Measurements from ENCODE around the gene DNAJB13.
"Not testable (repeated sequence)": the region's sequence is repeated elsewhere in the genome, so short reads cannot be mapped to it uniquely, and the experiment has no call there.

DNAJB13 gene

GRCh38 chr11:73983741-73984538 is 33.1 kb downstream of the DNAJB13 start:
- peaks cover 22 to 33% of the 10 kb centered on the region in 2 donors for H3K4me1 ChIP-seq (ENCODE audit: control insufficient read depth in 1 of 2, insufficient read depth in 2 of 2, low read length in 2 of 2)
- H3K27ac ChIP-seq (ENCODE audit: low read depth, low read length): peak overlapping the region; percentile 92
- no peaks in the 10 kb centered on the region for H3K9me3 ChIP-seq (ENCODE audit: control insufficient read depth in 1 of 2, low read length in 2 of 2)
- peak overlapping the region; percentile 51 to 71 for H3K9ac ChIP-seq (ENCODE audit: low read depth in 1 of 2, low read length in 2 of 2)
- no peaks in the 10 kb centered on the region for H3K27me3 ChIP-seq (ENCODE audit: control insufficient read depth in 1 of 2, insufficient read depth in 2 of 2, low read length in 2 of 2)
- peaks cover 0 to 2% of the 10 kb centered on the region in 2 donors for H3K36me3 ChIP-seq (ENCODE audit: control insufficient read depth in 1 of 2, insufficient read depth in 2 of 2, low read length in 2 of 2)
- H3K4me3 ChIP-seq (ENCODE audit: low read depth in 1 of 2, low read length in 2 of 2): peak overlapping the region; percentile 73 to 96

DNA sequence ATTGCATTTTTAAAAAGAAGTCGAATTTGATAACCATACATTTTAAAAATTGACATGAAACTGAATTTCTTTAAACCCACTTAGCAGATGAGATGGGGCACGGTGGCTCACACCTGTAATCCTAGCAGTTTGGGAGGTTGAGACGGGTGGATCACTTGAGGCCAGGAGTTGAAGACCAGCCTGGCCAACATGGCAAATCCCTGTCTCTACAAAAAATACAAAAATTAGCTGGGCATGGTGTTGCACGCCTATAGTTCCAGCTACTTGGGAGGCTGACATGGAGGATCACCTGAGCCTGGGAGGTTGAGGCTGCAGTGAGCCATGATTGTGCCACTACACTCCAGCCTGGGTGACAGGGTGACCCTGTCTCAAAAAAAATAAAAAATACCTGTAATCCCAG is 34.8 kb downstream of the DNAJB13 start:
- not testable (repeated sequence) for H3K4me3 ChIP-seq (ENCODE audit: low read depth in 1 of 2, low read length in 2 of 2); H3K27ac ChIP-seq (ENCODE audit: low read depth, low read length); H3K9me3 ChIP-seq (ENCODE audit: control insufficient read depth in 1 of 2, low read length in 2 of 2); H3K9ac ChIP-seq (ENCODE audit: low read depth in 1 of 2, low read length in 2 of 2); H3K36me3 ChIP-seq (ENCODE audit: control insufficient read depth in 1 of 2, insufficient read depth in 2 of 2, low read length in 2 of 2); H3K27me3 ChIP-seq (ENCODE audit: control insufficient read depth in 1 of 2, insufficient read depth in 2 of 2, low read length in 2 of 2)
- peaks cover 9 to 17% of the 10 kb centered on the region in 2 donors for H3K4me1 ChIP-seq (ENCODE audit: control insufficient read depth in 1 of 2, insufficient read depth in 2 of 2, low read length in 2 of 2)

- Histone ChIP-seq H3K4me3 (ENCODE audit: low read depth in 1 of 2, low read length in 2 of 2) (no peak overlapping the region), H3K9ac (ENCODE audit: low read depth in 1 of 2, low read length in 2 of 2) (no peak overlapping the region), H3K4me1 (ENCODE audit: control insufficient read depth in 1 of 2, insufficient read depth in 2 of 2, low read length in 2 of 2) (peaks cover 0 to 4% of the 10 kb centered on the region in 2 donors), H3K36me3 (ENCODE audit: control insufficient read depth in 1 of 2, insufficient read depth in 2 of 2, low read length in 2 of 2) (no peaks in the 10 kb centered on the region), H3K27me3 (ENCODE audit: control insufficient read depth in 1 of 2, insufficient read depth in 2 of 2, low read length in 2 of 2) (no peaks in the 10 kb centered on the region), H3K27ac (ENCODE audit: low read depth, low read length) (no peak overlapping the region), H3K9me3 (ENCODE audit: control insufficient read depth in 1 of 2, low read length in 2 of 2) (no peaks in the 10 kb centered on the region)
Observed at GRCh38 chr11:73988227-73988626, 37.4 kb downstream of the DNAJB13 start.

- H3K27ac ChIP-seq (ENCODE audit: low read depth, low read length): no peak overlapping the region
Observed at GRCh38 chr11:73989156-73989555, 38.3 kb downstream of the DNAJB13 start.

DNA sequence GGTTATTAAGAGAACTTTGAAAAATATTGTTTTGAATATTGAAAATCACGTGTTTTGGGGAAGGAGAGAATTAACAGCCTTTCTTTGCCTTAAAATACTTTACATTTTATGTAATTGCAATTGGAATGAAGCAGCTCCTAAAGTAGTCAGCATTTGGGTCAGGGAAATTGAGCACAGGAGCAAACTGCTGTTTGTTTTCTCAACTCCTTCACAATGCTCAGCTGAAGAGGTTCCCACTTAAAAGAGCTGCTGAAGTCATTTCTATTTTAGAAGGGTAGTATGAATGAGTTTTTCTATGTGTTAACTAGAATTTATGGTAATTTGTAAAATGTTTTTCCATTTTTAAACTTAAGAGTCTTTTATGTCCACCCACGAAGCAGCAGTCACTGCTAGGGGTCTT is 39.9 kb downstream of the DNAJB13 start:
- Histone ChIP-seq H3K4me3 (ENCODE audit: low read depth in 1 of 2, low read length in 2 of 2) (no peak overlapping the region), H3K36me3 (ENCODE audit: control insufficient read depth in 1 of 2, insufficient read depth in 2 of 2, low read length in 2 of 2) (no peaks in the 10 kb centered on the region)

More at GRCh38 chr11:73989156-73989555, 38.3 kb downstream of the DNAJB13 start:
- Histone ChIP-seq H3K9me3 (ENCODE audit: control insufficient read depth in 1 of 2, low read length in 2 of 2) (no peaks in the 10 kb centered on the region), H3K27me3 (ENCODE audit: control insufficient read depth in 1 of 2, insufficient read depth in 2 of 2, low read length in 2 of 2) (no peaks in the 10 kb centered on the region), H3K9ac (ENCODE audit: low read depth in 1 of 2, low read length in 2 of 2) (no peak overlapping the region), H3K36me3 (ENCODE audit: control insufficient read depth in 1 of 2, insufficient read depth in 2 of 2, low read length in 2 of 2) (no peaks in the 10 kb centered on the region), H3K4me3 (ENCODE audit: low read depth in 1 of 2, low read length in 2 of 2) (no peak overlapping the region), H3K4me1 (ENCODE audit: control insufficient read depth in 1 of 2, insufficient read depth in 2 of 2, low read length in 2 of 2) (no peaks in the 10 kb centered on the region)

GRCh38 chr11:73991471-73992006 is 40.7 kb downstream of the DNAJB13 start:
- Histone ChIP-seq H3K9ac (ENCODE audit: low read depth in 1 of 2, low read length in 2 of 2) (no peak overlapping the region), H3K4me3 (ENCODE audit: low read depth in 1 of 2, low read length in 2 of 2) (no peak overlapping the region)

More for the DNA sequence above, 39.9 kb downstream of the DNAJB13 start:
- H3K4me1 ChIP-seq (ENCODE audit: control insufficient read depth in 1 of 2, insufficient read depth in 2 of 2, low read length in 2 of 2): no peaks in the 10 kb centered on the region
- H3K9me3 ChIP-seq (ENCODE audit: control insufficient read depth in 1 of 2, low read length in 2 of 2): no peaks in the 10 kb centered on the region
- no peaks in the 10 kb centered on the region for H3K27me3 ChIP-seq (ENCODE audit: control insufficient read depth in 1 of 2, insufficient read depth in 2 of 2, low read length in 2 of 2)
- H3K9ac ChIP-seq (ENCODE audit: low read depth in 1 of 2, low read length in 2 of 2): no peak overlapping the region
- no peak overlapping the region for H3K27ac ChIP-seq (ENCODE audit: low read depth, low read length)

DNA sequence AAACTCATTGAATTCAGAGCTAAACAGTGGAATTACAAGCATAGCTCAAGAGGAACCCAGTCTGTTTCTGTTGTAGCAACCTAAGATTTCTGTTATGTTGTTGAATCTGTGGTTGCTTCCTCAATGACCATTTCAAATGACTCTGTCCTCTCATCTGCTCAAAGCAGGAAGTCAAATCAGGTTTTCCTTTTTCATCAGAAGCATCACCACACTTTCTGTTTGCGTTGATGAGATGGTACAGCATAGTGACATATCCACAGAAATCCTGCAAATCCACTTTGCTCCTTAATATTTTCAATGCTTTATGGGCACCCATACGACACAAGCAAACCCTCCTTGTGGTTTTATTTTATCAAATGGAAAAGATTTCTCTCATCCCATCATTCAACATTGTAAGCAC is 44.4 kb downstream of the DNAJB13 start:
- peak overlapping the region; percentile 67 for H3K27ac ChIP-seq (ENCODE audit: low read depth, low read length)

More at GRCh38 chr11:73991471-73992006, 40.7 kb downstream of the DNAJB13 start:
- Histone ChIP-seq H3K27ac (ENCODE audit: low read depth, low read length) (no peak overlapping the region), H3K4me1 (ENCODE audit: control insufficient read depth in 1 of 2, insufficient read depth in 2 of 2, low read length in 2 of 2) (no peaks in the 10 kb centered on the region), H3K36me3 (ENCODE audit: control insufficient read depth in 1 of 2, insufficient read depth in 2 of 2, low read length in 2 of 2) (no peaks in the 10 kb centered on the region), H3K27me3 (ENCODE audit: control insufficient read depth in 1 of 2, insufficient read depth in 2 of 2, low read length in 2 of 2) (no peaks in the 10 kb centered on the region), H3K9me3 (ENCODE audit: control insufficient read depth in 1 of 2, low read length in 2 of 2) (no peaks in the 10 kb centered on the region)

GRCh38 chr11:73995731-73996130 is 44.9 kb downstream of the DNAJB13 start:
- Histone ChIP-seq H3K27ac (ENCODE audit: low read depth, low read length) (peak overlapping the region; percentile 67), H3K9me3 (ENCODE audit: control insufficient read depth in 1 of 2, low read length in 2 of 2) (no peaks in the 10 kb centered on the region), H3K4me1 (ENCODE audit: control insufficient read depth in 1 of 2, insufficient read depth in 2 of 2, low read length in 2 of 2) (no peaks in the 10 kb centered on the region), H3K4me3 (ENCODE audit: low read depth in 1 of 2, low read length in 2 of 2) (no peak overlapping the region), H3K9ac (ENCODE audit: low read depth in 1 of 2, low read length in 2 of 2) (peak overlapping the region in 1 of 2 donors; percentile 4), H3K36me3 (ENCODE audit: control insufficient read depth in 1 of 2, insufficient read depth in 2 of 2, low read length in 2 of 2) (no peaks in the 10 kb centered on the region), H3K27me3 (ENCODE audit: control insufficient read depth in 1 of 2, insufficient read depth in 2 of 2, low read length in 2 of 2) (no peaks in the 10 kb centered on the region)

More for the DNA sequence above, 44.4 kb downstream of the DNAJB13 start:
- Histone ChIP-seq H3K9ac (ENCODE audit: low read depth in 1 of 2, low read length in 2 of 2) (peak overlapping the region in 1 of 2 donors; percentile 4), H3K36me3 (ENCODE audit: control insufficient read depth in 1 of 2, insufficient read depth in 2 of 2, low read length in 2 of 2) (no peaks in the 10 kb centered on the region), H3K4me3 (ENCODE audit: low read depth in 1 of 2, low read length in 2 of 2) (no peak overlapping the region), H3K9me3 (ENCODE audit: control insufficient read depth in 1 of 2, low read length in 2 of 2) (no peaks in the 10 kb centered on the region), H3K4me1 (ENCODE audit: control insufficient read depth in 1 of 2, insufficient read depth in 2 of 2, low read length in 2 of 2) (no peaks in the 10 kb centered on the region), H3K27me3 (ENCODE audit: control insufficient read depth in 1 of 2, insufficient read depth in 2 of 2, low read length in 2 of 2) (no peaks in the 10 kb centered on the region)

- no peak overlapping the region for H3K9ac ChIP-seq (ENCODE audit: low read depth in 1 of 2, low read length in 2 of 2)
- H3K9me3 ChIP-seq (ENCODE audit: control insufficient read depth in 1 of 2, low read length in 2 of 2): no peaks in the 10 kb centered on the region
- no peak overlapping the region for H3K27ac ChIP-seq (ENCODE audit: low read depth, low read length)
- no peak overlapping the region for H3K4me3 ChIP-seq (ENCODE audit: low read depth in 1 of 2, low read length in 2 of 2)
- H3K36me3 ChIP-seq (ENCODE audit: control insufficient read depth in 1 of 2, insufficient read depth in 2 of 2, low read length in 2 of 2): no peaks in the 10 kb centered on the region
- H3K4me1 ChIP-seq (ENCODE audit: control insufficient read depth in 1 of 2, insufficient read depth in 2 of 2, low read length in 2 of 2): no peaks in the 10 kb centered on the region
- no peaks in the 10 kb centered on the region for H3K27me3 ChIP-seq (ENCODE audit: control insufficient read depth in 1 of 2, insufficient read depth in 2 of 2, low read length in 2 of 2)
Observed at GRCh38 chr11:73996161-73996747, 45.4 kb downstream of the DNAJB13 start.

GRCh38 chr11:73997120-73997770 is 46.4 kb downstream of the DNAJB13 start:
- no peaks in the 10 kb centered on the region for H3K4me1 ChIP-seq (ENCODE audit: control insufficient read depth in 1 of 2, insufficient read depth in 2 of 2, low read length in 2 of 2)
- no peaks in the 10 kb centered on the region for H3K36me3 ChIP-seq (ENCODE audit: control insufficient read depth in 1 of 2, insufficient read depth in 2 of 2, low read length in 2 of 2)
- no peak overlapping the region for H3K4me3 ChIP-seq (ENCODE audit: low read depth in 1 of 2, low read length in 2 of 2)
- no peaks in the 10 kb centered on the region for H3K27me3 ChIP-seq (ENCODE audit: control insufficient read depth in 1 of 2, insufficient read depth in 2 of 2, low read length in 2 of 2)
- H3K9me3 ChIP-seq (ENCODE audit: control insufficient read depth in 1 of 2, low read length in 2 of 2): no peaks in the 10 kb centered on the region
- no peak overlapping the region for H3K27ac ChIP-seq (ENCODE audit: low read depth, low read length)
- H3K9ac ChIP-seq (ENCODE audit: low read depth in 1 of 2, low read length in 2 of 2): no peak overlapping the region

Measured in duodenal mucosa (tissue), 2 donors.